ENCODE measurements around the gene PIP4K2A.
"Not testable (repeated sequence)": the region's sequence is repeated elsewhere in the genome, so short reads cannot be mapped to it uniquely, and the experiment has no call there.

Gene PIP4K2A

DNA sequence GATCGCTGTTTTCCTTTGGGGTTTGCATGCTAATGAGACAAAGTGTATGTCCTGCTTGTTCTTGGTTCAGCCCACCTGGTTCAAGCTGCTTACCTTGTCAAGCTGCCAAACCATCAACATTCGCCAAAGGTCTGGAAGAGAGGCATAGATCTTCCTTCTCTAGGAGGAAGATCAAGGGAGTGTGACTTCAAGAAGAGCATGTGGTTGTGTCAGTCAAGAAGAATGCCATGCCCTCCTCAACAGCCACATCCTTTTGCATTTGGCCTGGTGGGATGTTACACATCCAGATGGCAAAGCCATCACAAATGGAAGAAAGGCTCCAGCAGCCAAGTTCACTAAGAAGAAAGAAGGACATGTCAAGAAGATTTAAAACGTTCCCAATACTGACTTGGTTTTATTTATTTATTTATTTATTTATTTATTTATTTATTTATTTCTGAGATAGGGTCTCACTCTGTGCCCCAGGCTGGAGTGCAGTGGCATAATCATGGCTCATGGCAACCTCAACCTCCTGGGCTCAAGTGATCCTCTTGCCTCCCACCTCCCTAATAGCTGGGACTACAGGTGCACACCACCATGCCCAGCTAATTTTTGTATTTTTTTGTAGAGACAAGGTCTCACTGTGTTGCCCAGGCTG lies 5.1 kb upstream of the PIP4K2A start:
- no peak for DNase-seq (ENCODE audit: low read depth, low spot score)

DNA sequence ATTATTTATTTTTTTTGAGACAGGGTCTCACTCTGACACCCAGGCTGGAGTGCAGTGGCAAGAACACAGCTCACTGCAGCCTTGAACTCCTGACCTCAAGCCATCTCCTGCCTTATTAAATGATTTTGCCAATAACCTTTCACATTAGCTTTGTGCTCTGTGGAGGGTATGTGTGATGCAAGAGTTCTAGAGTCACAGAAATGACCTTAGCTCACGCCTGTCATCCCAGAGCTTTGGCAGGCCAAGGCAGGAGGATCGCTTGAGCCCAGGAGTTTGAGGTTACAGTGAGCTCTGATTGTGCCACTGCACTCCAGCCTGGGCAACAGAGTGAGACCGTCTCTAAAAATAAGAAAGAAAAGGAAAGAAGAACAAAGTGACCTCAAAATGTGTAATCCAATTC lies 4.3 kb upstream of the PIP4K2A start:
- not testable (repeated sequence) for DNase-seq (ENCODE audit: low read depth, low spot score)

DNA sequence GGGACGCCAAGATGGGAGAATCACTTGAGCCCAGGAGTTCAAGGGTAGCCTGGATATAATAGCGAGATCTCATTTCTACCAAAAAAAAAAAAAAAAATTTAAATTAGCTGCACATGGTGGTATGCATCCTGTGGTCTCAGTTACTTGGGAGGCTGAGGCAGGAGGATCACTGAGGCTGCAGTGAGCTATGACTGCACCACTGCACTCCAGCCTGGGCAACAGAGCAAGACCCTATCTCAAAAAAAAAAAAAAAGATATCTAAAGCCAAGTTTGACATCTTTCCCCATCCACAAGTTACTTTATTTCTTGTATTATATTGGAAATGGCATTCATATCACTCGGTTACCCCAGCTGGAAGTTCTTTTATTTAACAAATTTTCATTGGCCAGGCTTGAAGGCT lies 3.4 kb upstream of the PIP4K2A start:
- DNase-seq (ENCODE audit: low read depth, low spot score): no peak

DNA sequence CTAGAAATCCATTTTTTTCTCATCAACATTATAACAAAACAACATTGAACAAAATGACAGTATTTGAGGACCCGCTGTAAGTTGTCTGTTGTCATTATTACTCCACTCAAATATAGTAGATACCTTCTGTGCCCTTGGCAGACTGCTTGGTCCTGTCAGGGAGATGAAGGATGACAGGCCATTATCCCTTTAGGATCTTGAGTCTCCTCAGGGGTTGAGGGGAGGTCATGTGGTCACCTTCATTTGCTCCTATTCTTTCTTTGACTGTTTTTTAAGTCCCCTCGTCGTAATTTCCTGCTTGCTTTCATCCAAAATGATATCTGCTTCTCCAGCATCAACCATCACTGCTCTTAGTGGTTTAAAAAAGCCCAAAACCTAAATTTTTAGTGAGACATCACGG lies 2.6 kb upstream of the PIP4K2A start:
- DNase-seq (ENCODE audit: low read depth, low spot score): no peak

DNA sequence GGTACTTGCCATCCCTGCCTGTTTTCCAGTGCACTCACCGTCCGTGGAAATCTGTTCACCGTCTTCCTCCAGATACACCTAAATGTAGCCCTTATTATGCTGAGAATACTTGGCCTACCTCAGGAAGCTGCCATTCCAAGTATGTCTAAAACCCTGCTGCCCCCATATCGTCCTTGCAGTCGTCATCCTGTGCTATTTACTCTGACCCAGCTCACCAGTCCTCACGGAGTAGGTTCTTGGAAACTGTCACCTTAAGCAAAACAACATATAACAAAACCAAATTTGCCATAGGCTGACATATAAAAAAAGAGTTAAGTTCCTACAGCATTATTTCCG lies 880 bp upstream of the PIP4K2A start:
- no peak for DNase-seq (ENCODE audit: low read depth, low spot score)

GRCh38 chr10:22713853-22714478 lies 412 bp downstream of the PIP4K2A start:
- DNase-seq (ENCODE audit: low read depth, low spot score): no peak

DNA sequence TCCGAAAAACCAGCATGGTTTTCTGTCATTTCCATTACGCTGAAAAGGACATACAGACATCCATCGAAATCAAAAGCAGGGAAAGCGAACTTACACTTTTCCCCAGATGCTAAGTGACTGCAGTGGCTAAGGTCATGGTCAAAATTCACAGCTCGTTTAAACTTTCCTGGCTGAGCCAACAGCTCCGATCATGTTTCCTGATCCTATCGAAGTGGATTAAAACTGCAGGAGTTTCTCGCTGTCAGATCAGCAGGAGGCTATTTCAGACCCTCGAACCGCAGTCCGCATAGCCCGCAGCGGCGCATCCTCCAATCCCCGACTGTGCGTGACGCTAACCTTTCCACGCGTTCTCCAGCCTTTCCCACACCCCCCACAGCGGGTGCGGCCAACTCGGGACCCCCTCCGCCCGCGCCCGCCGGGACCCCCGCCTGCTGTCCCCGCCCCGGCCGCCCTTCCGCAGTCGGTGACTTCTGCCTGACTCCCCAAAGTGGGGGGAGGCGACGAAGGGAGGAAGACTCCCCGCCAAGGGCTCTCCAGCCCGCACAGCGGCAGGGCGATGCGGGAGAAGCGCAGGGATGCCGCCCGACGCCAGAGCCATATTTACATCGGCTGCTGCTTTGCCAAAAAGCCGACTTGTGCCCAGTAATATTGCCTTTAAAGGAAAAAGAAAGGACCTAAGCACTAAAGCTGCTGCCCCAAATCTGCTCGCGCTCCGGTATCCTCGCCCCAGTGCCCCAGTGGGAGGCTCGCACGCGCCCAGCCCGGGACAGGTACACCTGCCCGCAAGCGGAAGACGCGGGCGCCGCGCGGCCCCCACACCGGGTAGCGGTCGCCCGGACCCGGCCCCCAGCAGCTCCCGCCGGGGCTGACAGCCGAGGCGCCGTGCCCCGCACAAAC lies 1.2 kb downstream of the PIP4K2A start:
- DNase-seq (ENCODE audit: low read depth, low spot score): no peak

DNA sequence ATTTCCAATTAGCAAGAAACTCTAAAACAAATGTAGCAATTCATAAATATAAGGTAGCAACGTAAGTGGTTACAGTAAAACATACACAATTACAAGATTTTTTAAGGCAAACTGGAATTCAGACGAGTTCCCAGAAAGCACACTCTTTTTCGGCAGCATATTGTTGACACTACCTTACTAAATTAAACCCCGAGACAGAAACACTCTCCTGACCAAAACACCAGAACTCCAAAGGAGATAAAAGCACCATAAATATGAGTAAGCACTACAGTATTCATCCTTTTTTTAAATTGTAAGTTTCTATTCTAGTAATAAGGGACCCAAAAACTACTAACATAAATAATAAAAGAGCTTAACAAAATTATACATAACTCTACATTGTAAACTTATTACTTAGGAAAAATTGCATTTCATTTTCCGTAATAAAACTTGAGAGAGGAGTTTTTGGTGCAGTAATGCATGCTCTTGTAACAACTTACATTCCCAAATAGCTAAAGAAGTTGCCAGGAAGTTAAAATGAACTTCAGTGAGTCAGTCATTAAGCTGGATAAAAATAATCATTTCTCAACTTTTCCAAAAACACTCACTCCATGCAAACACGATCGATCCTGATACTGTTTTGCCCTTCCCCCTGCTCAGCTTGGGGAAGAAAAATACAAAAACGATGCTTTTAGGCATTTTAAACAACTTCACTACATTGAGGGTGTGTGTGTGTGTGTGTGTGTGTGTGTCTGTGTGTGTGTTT lies 2.0 kb downstream of the PIP4K2A start:
- DNase-seq (ENCODE audit: low read depth, low spot score): no peak

- no peak for DNase-seq (ENCODE audit: low read depth, low spot score)
These were observed 3.0 kb downstream of the PIP4K2A start for GRCh38 chr10:22711373-22711772.

- DNase-seq (ENCODE audit: low read depth, low spot score): no peak
These were observed 4.1 kb downstream of the PIP4K2A start for GRCh38 chr10:22710139-22710745.

DNA sequence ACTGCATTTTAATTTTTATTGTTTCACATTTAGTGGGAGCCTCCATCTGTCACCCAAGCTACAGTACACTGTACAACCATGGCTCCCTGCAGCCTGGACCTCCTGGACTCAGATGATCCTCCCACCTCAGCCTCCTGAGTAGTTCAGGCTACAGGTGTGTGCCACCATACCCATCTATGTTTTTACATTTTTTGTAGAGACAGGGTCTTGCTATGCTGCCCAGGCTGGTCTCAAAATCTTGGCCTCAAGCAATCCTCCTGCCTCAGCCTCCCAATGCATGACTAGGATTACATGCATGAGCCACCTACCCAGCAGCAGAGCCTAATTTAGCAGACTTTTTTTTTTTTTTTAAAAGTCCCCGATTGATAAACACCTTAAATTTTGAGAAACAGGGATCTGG lies 5.6 kb downstream of the PIP4K2A start:
- DNase-seq (ENCODE audit: low read depth, low spot score): no peak

DNA sequence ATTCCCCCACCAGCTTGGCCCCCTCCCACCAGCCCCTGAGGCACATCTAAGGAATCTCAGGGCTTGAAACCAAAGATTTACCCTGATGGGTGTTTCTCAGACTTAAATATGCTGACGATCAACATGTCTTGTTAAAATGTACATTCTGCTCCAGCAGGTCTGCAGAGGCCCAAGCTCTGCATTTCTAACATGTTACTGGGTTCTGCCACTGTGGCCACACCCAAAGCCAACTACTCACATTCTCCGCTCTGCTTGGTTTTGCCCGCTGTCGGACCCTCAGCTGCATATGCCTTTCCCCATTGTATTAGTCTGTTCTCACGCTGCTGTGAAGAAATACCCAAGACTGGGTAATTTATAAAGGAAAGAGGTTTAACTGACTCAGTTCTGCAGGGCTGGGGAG lies 8.9 kb downstream of the PIP4K2A start:
- DNase-seq (ENCODE audit: low read depth, low spot score): no peak

GRCh38 chr10:22704942-22705341 lies 9.4 kb downstream of the PIP4K2A start:
- DNase-seq (ENCODE audit: low read depth, low spot score): no peak

DNA sequence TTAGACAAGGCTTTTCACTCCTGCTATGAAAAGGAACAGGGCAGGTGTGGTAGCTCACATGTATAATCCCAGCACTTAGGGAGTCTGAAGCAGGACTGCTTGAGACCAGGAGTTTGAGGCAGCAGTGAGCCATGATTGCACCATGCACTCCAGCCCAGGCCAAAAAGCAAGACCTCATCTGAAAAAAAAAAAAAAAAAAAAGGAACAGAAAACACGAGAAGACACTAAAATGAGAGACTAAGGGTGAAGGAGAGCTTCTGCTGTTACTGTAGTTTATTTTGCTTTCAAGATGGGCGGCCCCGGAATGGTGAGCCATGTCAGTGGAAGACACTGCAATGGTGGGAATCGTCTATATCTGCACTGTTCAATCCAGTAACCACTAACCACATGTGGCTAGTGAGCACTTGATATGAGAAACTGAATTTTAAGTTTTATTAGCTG lies 9.9 kb downstream of the PIP4K2A start:
- no peak for DNase-seq (ENCODE audit: low read depth, low spot score)

DNA sequence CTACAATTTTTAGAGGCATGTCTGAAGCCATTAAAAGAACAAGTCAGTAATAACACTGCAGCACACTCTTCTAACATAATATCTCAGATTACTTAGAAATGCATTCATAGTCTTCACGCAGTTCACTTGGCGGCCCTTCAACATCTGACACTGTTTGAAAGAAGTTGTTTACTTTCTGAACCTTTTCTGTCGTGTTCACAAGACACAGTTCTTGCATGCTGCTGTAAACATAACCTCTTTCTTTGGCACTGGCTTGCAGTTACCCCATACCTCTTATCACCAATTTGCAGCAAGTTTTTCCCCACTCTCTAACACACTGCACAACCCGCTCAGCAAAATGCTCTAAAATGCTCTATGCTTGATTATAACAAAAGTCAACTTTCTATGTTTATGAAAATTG lies 12.0 kb downstream of the PIP4K2A start:
- DNase-seq (ENCODE audit: low read depth, low spot score): no peak

GRCh38 chr10:22701132-22701826 lies 13.1 kb downstream of the PIP4K2A start:
- DNase-seq (ENCODE audit: low read depth, low spot score): no peak

- no peak for DNase-seq (ENCODE audit: low read depth, low spot score)
These were observed 13.9 kb downstream of the PIP4K2A start for GRCh38 chr10:22700489-22700888.

GRCh38 chr10:22699976-22700375 lies 14.4 kb downstream of the PIP4K2A start:
- no peak for DNase-seq (ENCODE audit: low read depth, low spot score)

GRCh38 chr10:22698941-22699440 lies 15.4 kb downstream of the PIP4K2A start:
- DNase-seq (ENCODE audit: low read depth, low spot score): no peak

GRCh38 chr10:22697800-22698199 lies 16.6 kb downstream of the PIP4K2A start:
- DNase-seq (ENCODE audit: low read depth, low spot score): no peak

DNA sequence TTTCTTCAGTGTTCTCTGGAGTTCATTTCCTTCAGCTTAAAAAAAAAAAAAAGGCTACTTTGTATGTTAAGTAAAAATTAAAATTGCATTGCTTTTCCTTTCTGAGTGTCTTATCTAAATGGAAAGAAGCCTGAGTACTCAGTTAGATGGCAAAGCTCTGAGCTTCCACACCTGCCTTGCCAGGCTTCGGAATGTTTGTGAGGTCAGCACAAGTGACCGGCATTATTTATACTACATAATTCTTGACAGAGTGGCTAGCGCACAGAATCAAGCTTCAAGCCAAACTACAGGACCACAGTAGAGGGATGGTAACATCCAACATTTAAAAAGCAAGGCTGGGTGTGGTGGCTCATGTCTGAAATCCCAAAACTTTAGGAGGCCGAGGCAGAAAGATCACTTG lies 17.3 kb downstream of the PIP4K2A start:
- DNase-seq (ENCODE audit: low read depth, low spot score): no peak
